ENCODE results near the gene IL12A.

IL12A gene

GRCh38 chr3:160020057-160020711 lies 31.5 kb downstream of the IL12A start:
- no peak overlapping the region for H3K4me3 ChIP-seq (ENCODE audit: low read length)
- DNase-seq (ENCODE audit: low read depth, low spot score), result no peak

GRCh38 chr3:160022068-160022467 lies 33.4 kb downstream of the IL12A start:
- no peak for DNase-seq (ENCODE audit: low read depth, low spot score)
- H3K4me3 ChIP-seq (ENCODE audit: low read length), result no peak overlapping the region

- no peak for DNase-seq (ENCODE audit: low read depth, low spot score)
- H3K4me3 ChIP-seq (ENCODE audit: low read length), result no peak overlapping the region
Measured at GRCh38 chr3:160023476-160023875, 34.8 kb downstream of the IL12A start.

- H3K4me3 ChIP-seq (ENCODE audit: low read length), result no peak overlapping the region
- peak; percentile 16 for DNase-seq (ENCODE audit: low read depth, low spot score)
Measured at GRCh38 chr3:160027541-160028195, 39.0 kb downstream of the IL12A start.

- no peak overlapping the region for H3K4me3 ChIP-seq (ENCODE audit: low read length)
- DNase-seq (ENCODE audit: low read depth, low spot score), result peak; percentile 5
Measured at GRCh38 chr3:160035757-160036156, 47.1 kb downstream of the IL12A start.

- no peak for DNase-seq (ENCODE audit: low read depth, low spot score)
- no peak overlapping the region for H3K4me3 ChIP-seq (ENCODE audit: low read length)
Measured at GRCh38 chr3:160038862-160039562, 50.4 kb downstream of the IL12A start.

GRCh38 chr3:160040181-160040580 lies 51.5 kb downstream of the IL12A start:
- H3K4me3 ChIP-seq (ENCODE audit: low read length), result no peak overlapping the region
- DNase-seq (ENCODE audit: low read depth, low spot score), result no peak

GRCh38 chr3:160041465-160041864 lies 52.8 kb downstream of the IL12A start:
- no peak overlapping the region for H3K4me3 ChIP-seq (ENCODE audit: low read length)
- no peak for DNase-seq (ENCODE audit: low read depth, low spot score)

GRCh38 chr3:160044121-160044520 lies 55.5 kb downstream of the IL12A start:
- no peak overlapping the region for H3K4me3 ChIP-seq (ENCODE audit: low read length)
- DNase-seq (ENCODE audit: low read depth, low spot score), result no peak
